ENCODE measurements around the gene FSIP1.

FSIP1 gene

DNA sequence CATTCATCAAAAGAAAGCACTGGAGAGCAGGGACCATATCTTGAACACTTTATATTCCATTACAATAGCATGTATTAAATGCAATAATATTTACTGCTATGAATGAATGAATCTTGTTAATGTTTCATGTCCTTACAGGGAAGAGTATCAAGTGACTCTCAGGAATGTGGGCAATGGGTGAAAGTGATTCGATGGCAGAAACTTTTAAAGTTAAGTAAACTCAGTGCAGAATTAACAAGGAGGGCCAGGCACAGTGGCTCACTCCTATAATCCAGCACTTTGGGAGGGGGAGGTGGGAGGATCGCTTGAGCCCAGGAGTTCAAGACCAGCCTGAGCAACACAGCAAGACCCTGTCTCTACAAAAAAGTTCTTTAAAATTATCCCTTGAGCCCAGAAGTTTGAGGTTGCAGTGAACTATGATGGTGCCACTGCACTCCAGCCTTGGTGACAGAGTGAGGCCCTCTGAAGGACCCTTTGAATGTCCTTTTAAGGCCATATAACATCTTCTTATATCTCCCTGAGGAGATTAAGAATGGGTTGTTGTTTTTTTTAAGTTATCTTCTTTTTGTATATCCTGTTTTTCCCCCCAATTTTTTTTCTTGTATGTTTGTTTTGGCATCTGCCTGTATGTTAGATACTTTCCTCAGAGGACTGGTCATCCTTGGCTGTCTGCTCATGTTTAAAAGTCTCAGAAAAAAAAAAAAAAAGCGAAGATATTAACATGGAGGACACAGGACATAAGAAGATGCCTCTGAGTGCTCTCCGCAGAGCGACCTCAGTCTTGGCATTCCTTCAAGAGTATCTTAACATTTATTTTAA lies 9.6 kb upstream of the FSIP1 start:
- DNase-seq: no peak

DNA sequence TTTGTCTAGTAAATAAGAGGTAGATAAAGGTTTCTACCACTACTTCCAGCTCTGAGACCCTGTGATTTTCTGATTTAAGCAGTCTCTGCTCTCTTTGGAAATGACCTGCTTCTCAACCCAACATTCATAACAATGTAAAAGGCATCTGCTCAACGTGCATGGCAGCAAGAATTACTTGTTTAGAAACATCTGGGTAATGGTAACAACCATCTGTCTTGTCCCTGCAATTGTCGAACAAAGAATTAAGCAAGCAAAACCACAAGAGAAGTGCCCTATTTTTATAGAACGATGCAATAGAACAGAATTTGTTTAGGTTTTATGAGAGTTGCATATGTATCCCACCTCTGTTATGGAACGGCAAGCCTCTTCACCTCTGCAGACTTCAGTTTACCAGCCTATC lies 7.1 kb upstream of the FSIP1 start:
- no peak for DNase-seq

DNA sequence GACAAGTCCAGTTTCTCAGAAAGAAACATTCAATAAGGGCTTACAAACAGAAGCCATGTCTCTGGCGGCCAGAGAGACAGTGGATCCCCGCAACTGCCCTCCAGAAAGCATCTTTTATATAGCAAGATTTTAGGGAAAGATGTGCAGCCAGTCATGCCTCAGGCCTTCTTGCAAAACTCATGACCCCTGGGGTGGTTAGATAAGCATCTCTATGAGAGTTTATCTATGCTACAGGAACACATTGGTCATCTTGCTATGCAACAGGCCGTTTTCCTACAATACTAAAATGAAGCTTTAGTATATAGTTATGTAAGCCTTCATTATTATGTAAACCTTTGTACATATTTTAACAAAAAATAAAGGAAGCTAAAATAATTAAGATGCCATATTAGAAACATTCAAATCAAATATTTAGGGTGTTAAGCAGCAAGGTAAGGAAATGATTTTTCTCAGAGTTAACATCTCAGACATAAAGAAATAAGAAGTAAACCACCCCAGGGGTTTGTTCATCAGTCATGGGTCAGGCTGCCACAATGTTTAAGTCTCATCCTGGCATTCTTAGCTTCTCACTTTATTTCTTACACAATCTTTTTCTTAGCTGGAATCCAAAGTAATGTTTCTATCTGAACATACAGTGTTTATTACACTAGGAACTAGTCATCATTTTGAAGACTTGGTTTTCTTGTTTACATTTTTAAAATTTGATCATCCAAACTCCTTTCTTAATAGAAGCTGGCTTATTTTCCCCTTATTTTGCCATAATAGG lies 6.3 kb upstream of the FSIP1 start:
- no peak for DNase-seq

DNA sequence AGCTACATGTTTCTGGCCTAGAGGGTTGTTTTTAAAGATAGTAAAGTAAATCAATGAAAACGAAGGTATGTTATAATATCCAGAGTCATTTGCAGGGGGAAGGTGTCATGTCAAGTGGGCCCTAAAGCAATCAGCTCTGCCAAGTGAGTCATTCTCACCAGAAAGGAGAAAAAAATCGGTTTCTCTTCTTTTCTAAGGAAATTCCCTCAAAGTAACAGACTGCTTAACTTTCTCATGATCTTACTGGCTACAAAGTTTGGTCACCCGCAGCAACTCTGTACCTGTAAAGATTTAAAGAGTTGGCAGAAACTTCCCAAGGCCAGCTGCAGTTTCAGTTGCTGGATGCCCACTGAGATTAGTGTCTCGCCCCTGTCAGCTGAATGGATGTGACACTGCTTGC lies 5.5 kb upstream of the FSIP1 start:
- no peak for DNase-seq

DNA sequence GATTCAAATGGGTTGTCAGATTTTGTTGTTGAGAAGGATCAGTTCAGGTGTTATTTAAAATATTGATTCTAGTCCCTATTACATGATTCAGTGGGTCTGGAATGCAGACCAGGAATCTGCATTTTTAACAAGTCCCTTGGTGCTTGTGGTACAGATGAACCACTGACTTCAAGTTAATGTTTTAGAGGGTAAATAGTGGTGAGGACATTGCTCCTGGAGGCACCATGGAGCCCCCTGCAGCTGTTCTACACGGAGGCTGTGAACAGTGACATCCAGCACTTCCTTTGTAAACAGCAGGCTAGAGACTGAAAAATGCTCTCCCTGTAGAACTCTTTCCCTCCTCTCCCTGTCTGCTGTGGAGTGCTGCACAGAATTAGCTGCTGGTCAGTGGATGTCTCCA lies 4.8 kb upstream of the FSIP1 start:
- DNase-seq: no peak

DNA sequence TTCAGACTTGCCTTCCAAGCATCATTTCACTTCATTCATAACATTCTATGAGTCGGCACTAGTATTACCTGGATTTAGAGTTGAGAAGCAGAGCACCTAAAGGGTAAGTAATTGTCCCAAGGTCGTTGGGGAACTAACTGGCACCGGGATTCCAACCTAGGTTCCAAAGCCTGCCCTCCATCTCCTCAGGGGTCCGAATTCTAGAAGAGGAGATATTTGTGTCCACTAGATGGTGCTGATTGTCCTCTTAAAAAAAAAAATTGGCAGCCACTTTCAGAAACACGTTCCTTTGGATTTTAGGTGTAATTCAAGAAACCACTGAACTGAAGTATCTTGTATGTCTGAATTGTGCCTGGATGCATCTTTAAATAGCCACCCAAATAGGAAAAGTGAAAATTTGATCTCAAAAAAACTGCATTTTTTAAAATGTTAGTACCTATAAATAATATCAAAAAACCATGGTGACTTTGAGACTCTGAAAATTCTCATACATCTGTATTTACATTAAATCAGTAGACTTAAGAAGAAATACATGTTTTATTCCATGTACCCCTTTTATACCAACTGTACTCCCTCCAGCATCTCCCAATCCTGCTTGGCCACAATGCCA lies 3.9 kb upstream of the FSIP1 start:
- DNase-seq: peak; percentile 25

DNA sequence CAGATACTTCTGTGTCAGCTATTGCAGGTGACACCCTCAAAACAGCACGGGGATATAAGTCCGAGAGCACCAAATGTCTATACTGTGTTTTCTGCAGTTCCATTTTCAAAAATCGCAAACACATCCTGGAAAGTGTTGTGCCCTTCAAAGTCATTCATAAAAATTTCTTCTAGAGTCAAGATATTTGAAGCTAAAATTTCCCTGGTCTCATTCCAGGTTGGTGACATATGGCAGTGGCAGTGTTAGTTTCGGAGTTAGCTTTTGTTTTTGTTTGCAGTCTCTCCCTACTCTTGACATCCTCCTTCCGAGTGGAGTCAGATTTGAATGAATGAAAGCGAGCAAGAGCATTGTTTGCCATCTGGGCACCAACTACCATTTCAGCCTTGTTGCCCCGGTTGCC lies 3.2 kb upstream of the FSIP1 start:
- no peak for DNase-seq

DNA sequence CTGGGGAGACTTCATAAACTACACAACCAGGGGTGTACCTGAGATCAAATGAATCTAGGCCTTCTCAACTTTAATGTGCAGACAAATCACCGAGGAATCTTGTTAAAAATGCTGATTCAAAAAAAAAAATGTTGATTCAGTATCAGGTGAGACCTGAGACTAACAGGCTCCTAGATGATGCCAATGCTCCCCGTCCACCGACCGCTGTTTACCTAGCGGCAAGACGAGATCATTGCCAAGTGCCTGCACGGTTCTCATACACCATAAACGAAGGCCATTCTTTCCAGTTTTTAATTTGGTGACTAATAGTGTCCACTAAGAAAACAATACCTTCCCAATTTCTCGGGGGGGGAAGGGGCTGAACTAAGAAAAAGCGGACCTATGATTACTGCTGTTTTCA lies 2.5 kb upstream of the FSIP1 start:
- no peak for DNase-seq

DNA sequence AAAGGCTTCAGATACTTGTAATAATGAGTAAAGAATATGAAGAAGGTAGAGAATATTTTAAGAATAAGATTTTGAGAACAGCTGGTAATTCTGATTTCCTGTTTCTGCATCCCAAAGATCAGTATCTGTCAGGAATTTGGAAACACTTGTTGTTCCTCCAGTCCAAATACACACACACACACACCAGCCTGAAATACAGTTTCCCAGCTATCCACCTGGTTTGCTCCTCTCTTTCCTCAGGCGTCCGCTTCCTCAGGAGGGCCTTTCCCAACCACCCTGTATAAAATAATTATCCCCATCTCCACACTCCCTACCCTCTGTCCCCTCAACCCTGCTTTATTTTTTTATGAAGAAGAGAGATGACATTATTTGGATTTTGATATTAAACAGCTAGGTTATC lies 2.0 kb upstream of the FSIP1 start:
- no peak for DNase-seq

DNA sequence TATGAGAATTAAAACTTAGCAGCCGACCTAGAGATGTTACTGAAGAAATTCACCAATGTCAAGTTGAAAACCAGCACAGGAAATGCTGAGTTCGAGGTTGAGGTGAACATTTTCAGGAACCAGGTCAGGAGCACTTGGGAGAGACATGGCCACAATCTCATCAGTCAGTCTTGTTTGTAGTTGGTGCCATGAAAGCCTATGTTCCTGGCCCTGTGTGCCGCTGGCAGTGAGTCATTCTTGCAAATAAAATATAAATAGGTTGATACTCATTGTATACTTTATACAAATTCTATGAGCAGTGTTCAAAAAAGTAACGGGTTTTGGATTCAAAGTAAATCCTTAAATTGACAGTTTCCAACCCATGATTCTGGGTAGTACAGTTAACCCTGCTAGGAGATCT lies 1.5 kb upstream of the FSIP1 start:
- no peak for DNase-seq

DNA sequence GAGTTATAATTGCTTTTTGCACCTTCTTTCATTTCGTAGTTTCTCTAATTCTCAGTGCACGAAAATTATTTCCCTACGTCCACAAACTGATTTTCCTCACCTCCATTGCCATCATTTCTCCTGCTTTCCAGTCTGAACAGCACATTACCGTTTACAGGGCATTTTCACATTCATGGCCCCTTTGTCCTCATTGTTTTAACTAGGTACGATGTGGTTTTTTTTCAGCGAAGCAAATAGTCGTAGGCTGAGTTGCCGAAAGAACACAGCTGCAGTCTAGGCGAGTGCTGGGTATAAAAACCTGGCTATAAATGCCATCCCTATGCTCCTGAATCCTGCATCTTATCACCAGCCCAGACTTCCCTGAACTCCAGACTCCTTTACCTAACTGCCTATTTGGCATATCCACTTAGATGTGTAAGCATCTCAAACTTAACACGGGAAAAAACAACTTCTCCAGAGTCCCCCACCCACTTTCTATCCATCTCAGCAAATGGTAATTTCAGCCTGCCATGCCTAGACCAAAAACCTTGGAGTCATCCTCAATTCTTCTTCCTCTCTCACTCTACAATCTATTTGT lies 691 bp upstream of the FSIP1 start:
- DNase-seq: no peak

DNA sequence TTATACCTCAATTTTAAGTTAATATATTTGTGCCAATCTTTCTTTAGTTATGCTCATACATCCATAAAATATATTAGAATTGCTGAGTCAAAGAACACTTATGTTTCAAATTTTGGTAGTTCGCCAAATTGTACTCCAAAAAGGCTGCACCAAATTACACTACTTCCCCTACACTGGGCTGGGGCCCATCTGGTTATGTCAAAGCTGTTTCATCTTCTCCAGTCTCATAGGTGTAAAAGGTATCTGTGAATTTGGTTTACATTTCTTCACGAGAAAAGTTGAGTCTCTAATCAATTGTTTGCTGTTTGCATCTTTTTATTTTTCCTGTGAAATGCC lies 706 bp downstream of the FSIP1 start:
- no peak for DNase-seq

DNA sequence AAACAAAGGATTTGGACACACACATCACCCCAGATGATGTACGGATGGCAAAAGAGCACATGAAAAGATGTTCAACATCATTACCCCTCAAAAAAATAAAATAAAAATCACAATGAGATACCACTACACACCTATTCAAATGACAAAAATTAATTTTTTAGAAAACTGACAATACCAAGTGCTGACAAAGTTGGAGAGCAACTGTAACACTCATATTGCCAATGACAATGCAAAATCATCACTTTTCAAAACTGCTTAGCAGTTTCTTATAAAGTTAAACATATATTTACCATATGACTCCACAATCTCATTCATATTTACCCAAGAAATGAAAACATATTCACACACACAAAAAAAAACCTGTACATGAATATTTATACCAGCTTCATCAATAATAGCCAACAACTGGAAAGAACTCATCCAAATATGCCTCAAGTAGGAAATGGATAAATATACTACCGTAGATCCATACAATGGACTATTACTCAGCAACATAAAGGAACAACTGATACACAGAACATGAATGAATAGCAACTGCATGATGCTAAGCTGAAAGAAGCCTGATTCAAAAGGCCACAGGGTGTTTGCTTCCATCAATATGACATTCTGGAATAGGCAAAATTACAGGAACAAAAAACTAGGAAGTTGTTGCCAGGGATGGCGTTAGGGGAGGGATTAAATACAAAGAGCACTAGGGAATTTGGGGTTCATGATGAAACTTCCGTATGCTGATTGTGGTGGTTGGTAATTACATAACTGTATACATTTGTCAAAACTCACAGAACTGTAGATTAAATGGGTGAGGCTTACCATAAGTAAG lies 1.3 kb downstream of the FSIP1 start:
- no peak for DNase-seq

DNA sequence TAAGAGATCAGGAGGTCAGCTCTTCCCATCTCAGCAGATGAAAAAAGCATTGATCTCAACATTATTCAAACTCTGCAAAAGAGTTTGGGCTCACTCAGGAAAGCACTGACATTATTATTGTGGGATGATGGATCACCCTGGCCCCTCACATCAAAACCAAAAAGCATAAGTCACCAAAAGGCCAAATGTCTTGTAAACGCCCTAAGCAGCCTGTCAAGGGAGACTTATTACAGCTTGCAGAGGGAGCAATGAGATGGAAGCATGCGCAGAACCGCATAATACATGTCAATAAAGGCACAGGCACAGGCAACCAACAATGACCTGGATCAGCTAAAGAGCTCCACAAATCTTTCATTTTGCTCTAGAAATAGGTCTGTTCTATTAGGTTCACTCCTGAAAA lies 4.6 kb downstream of the FSIP1 start:
- no peak for DNase-seq

DNA sequence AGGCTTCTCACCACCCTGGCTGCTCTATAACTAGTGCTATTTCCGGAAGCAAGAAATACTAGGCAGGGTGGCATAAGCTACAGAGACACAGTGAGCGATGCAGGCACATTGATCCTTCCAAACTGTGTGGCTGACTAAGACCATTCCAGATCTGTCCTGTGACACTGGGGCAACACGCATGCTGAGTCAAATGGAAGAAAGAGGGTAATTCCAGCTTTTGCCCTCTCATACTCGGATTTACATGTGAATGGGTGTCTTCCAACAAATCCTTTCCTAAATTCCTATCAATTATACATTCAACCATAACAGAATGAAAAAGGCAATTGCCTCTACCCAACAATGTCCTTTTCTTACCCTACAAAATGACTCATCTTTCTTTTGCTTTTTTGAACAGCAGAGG lies 5.1 kb downstream of the FSIP1 start:
- DNase-seq: no peak

DNA sequence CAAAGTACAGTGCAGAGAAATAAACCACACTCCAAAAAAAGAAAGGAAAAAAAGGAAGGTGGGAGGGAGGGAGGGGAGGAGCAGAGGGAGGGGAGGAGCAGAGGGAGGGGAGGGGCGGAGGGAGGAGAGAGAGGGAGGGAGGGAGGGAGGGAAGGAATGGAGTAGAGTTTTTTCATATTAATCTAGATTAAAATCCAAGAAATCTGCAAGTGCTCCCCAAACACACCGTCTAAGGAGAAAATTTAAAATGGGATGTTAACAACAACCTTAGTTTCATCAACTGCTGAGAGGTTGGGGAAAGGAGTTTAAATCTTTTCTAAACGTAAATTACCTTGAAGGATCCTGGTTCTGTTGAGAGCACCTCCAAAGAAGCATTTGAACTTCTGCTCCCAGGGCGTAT lies 6.6 kb downstream of the FSIP1 start:
- DNase-seq: no peak

DNA sequence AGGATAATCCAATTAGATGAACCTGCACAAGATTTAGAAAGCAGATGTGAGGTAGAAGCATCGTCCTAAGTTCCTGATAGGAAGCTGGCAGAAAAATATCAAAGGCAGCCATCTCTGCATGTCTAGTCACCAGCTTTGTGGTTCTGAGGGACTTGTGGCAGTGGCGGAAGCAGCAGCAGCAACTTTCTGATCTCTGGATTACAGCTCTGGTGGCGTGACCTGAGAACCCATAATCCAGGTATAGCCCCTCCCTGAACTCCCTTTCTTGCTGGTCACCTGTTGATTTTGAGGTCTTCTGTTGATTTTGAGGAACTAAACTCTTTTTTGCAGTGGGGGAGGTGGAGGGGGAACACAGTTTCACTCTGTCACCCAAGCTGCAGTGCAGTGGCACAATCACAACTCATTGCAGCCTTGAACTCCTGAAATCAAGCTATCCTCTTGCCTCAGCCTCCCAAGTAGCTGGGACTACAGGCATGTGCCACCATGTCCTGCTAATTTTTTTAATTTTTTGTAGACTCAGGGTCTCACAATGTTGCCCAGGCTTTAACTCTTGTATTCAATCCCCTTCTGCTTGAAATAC lies 7.9 kb downstream of the FSIP1 start:
- no peak for DNase-seq

DNA sequence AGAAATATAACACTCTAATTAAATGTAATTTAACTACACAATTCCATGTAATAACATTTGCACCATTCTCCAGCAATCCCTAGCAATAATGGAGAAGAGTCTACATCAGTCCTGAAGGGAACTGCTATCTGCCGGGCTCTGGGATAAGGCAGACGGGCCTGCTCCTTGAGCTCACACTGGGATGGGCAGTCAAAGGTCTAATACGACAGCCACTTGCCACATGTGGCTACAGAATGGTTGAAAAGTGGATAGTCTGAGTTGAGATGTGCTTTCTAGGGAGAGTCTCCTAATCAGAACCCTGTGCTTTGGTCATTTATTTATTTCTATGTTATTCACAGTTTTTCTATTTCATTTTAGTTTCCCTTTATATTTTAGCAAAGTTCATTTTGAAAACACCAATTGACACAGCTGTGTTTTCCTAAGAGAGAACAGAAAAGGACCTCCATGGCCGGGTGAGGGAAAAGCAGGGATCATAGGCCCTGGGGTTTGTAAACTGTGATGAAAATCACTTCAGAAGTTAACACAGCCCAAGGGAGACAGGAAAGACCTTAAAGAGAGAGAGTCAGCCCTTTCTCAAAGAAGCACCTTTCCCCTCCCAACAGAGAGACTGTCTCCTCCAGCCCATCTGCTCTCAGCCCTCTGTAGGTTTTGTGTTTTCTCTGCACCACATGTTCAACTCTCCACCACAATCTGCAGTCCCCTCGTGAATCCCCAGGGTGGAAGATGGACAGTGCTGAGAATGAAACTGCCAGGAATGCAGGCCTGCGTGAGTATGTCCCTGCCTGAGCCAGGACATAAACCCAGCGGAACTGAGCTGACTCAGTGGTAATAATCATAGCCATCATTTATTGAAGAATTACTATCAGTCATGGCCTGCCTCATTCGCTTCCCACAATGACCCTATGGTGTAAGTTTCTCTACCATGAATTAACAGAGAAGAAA lies 11.6 kb downstream of the FSIP1 start:
- no peak for DNase-seq

DNA sequence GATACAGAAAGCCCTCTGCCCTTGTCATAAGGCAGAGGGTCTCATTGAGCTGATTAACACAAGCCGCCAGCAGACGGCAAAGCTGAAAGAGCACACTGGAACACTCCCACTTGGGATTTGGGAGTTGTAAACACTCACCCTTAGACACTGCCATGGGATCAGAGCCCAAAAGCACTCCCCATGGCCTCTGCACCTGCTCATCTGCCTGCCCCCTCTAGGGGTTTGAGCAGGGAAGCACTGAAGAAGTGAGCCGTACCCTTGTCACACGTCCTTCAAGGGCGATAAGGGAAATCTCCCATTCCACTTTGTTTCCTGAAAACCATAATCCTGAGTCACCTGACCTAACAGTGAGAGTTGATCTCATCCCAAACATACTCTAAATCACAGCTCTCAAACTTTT lies 14.7 kb downstream of the FSIP1 start:
- DNase-seq: no peak

DNA sequence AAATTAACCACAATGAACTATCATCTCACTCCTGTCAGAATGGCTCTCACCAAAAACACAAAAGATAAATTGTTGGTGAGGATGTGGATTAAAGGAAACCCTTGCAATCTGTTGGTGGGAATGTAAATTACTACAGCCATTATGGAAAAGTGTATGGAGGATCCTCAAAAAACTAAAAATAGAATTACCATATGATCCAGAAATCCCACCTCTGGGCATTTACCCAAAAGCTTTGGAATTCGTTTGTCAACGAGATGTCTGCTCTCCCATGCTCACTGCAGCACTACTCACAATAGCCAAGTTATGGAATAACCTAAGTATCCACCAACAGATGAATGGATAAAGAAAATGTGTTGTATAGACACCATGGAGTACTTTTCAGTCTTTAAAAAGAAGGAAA lies 21.6 kb downstream of the FSIP1 start:
- no peak for DNase-seq

DNA sequence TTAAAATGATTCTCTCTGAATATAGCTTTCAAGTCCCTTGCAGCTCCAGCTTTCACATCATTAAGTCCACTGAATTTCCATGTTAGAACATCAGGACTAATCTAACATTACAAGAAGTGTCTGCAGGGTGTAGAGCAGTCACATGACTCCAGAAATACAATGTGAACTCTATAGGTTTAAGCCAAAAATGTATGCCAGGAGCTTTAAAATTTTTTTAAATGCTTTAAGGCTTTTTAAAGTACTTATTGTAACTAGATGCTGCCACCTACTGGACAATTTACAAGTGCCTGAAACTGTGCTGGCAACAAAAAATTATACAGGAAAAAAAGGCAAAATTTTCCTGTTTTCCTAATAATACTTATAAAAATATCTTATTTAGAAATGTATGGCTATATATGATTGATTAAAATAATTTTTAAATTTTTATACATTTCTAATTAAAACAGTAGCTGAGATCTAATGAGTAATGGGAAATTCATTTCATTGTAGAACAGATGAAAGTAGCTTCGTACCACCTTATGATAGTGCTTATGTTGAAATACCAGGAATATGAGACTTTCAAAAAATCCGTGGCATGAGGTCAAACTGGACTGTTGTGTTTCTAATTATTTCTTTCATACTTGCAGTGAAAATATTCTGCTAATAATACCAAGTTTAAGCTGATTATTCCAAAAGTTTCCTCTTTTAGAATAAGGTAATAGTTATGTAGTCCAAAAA lies 25.7 kb downstream of the FSIP1 start:
- peak; percentile 29 for DNase-seq
